SK-N-SH (cell line): ENCODE measurements around the gene LMO3. TPM values are rescaled to one million over a fixed set of nuclear protein-coding genes. Genes with fewer than 3 reads are reported as not detected.

Experiments
- CTCF ChIA-PET: fragments of 300-600, 350-600 bp; formaldehyde crosslinking; extraction: SDS; loops from one replicate; lab custom pipeline; 2021; lab: Yijun Ruan, JAX
- POLR2A ChIA-PET: fragments of 350-600 bp; sonication (Branson Sonifier 250); formaldehyde crosslinking; extraction: SDS; loops from one replicate; lab custom pipeline; 2020; ENCODE audit warnings: antibody characterized with exemption, inconsistent platforms; lab: Yijun Ruan, JAX
- DNase-seq: peaks from one replicate; pipeline ENCODE4 v3.0.0; 2012
- H2AFZ ChIP-seq: fragments of 200-600 bp; sonication (generic); 2 replicates; pipeline ENCODE4 v1.8.1; 2016; ENCODE audit warnings: antibody characterized with exemption, mild to moderate bottlenecking, low read depth
- H3F3A ChIP-seq: fragments of 200-600 bp; sonication (generic); replicated peaks from 2 replicates; pipeline ENCODE3; 2016; ENCODE audit warnings: antibody characterized with exemption, mild to moderate bottlenecking; ENCODE audit not compliant: insufficient read depth
- H3K27ac ChIP-seq, 2 experiments: fragments of 200-500 bp in 1 of 2; fragments of 200-600 bp in 1 of 2; sonication (Bioruptor generic) in 1 of 2; sonication (generic), shearing (Covaris generic) in 1 of 2; 2 replicates each; pipeline versions ENCODE4 v1.5.1 to v1.6.1; 2014 to 2016; ENCODE audit warnings: low read depth in 2 of 2, inconsistent platforms in 1 of 2, low read length in 1 of 2, mild to moderate bottlenecking in 1 of 2, mixed read lengths in 1 of 2
- H3K27me3 ChIP-seq: fragments of 200-600 bp; sonication (generic), shearing (Covaris generic); 2 replicates; pipeline ENCODE4 v1.6.1; 2016; ENCODE audit warnings: mixed run types; ENCODE audit not compliant: insufficient read depth
- H3K36me3 ChIP-seq, 2 experiments: fragments of 200-500 bp in 1 of 2; fragments of 200-600 bp in 1 of 2; sonication (Bioruptor generic) in 1 of 2; sonication (generic) in 1 of 2; replicated peaks in 1 of 2; 2 replicates each; pipeline versions ENCODE3 to v1.5.1; 2014 to 2016; ENCODE audit warnings: low read length in 1 of 2, mild to moderate bottlenecking in 1 of 2; ENCODE audit not compliant: insufficient read depth in 2 of 2, control insufficient read depth in 1 of 2
- H3K4me1 ChIP-seq, 2 experiments: fragments of 200-500 bp in 1 of 2; fragments of 200-600 bp in 1 of 2; sonication (Bioruptor generic) in 1 of 2; sonication (generic), shearing (Covaris generic) in 1 of 2; 2 replicates each; pipeline versions ENCODE4 v1.5.1 to v1.6.1; 2014 to 2016; ENCODE audit warnings: low read depth in 1 of 2, low read length in 1 of 2, mixed run types in 1 of 2; ENCODE audit not compliant: insufficient read depth in 2 of 2, control insufficient read depth in 1 of 2
- H3K4me2 ChIP-seq: fragments of 200-600 bp; sonication (generic), shearing (Covaris generic); 2 replicates; pipeline ENCODE4 v1.6.1; 2017; ENCODE audit warnings: mixed run types
- H3K4me3 ChIP-seq, 2 experiments: fragments of 200-500 bp in 1 of 2; fragments of 200-600 bp in 1 of 2; sonication (Bioruptor generic) in 1 of 2; sonication (generic), shearing (Covaris generic) in 1 of 2; 2 replicates each; pipeline versions ENCODE4 v1.5.1 to v1.8.1; 2014 to 2016; ENCODE audit warnings: low read depth in 2 of 2, inconsistent platforms in 1 of 2, low read length in 1 of 2, mild to moderate bottlenecking in 1 of 2, mixed read lengths in 1 of 2, moderate library complexity in 1 of 2
- H3K79me2 ChIP-seq: fragments of 200-600 bp; sonication (generic); 2 replicates; pipeline ENCODE4 v1.8.1; 2017; ENCODE audit warnings: mild to moderate bottlenecking; ENCODE audit not compliant: insufficient read depth
- H3K9ac ChIP-seq: fragments of 200-600 bp; sonication (generic); 2 replicates; pipeline ENCODE4 v1.6.1; 2017; ENCODE audit warnings: mixed run types
- H3K9me2 ChIP-seq: fragments of 200-600 bp; sonication (generic); 2 replicates; pipeline ENCODE4 v1.6.1; 2017; ENCODE audit warnings: mixed run types
- H3K9me3 ChIP-seq: fragments of 200-600 bp; sonication (generic); 2 replicates; pipeline ENCODE4 v1.6.1; 2017; ENCODE audit warnings: mixed run types, mild to moderate bottlenecking, moderate library complexity
- H4K20me1 ChIP-seq: fragments of 200-600 bp; sonication (generic); 2 replicates; pipeline ENCODE4 v1.6.1; 2017; ENCODE audit warnings: mild to moderate bottlenecking, mixed run types; ENCODE audit not compliant: insufficient read depth
- EP300 ChIP-seq, 2 experiments: IDR thresholded peaks; 2 replicates each; pipeline versions ENCODE4 v1.4.0 to v1.6.1; 2012; ENCODE audit warnings: borderline replicate concordance in 1 of 2, low read depth in 1 of 2, low read length in 1 of 2
- EZH2phosphoT487 ChIP-seq: fragments of 200-600 bp; sonication (generic); IDR thresholded peaks from 2 replicates; pipeline ENCODE4 v1.6.1; 2017; ENCODE audit warnings: low read depth, mixed run types, mild to moderate bottlenecking, antibody characterized with exemption, moderate library complexity, borderline replicate concordance
- FOSL2 ChIP-seq: IDR thresholded peaks from 2 replicates; pipeline ENCODE4 v1.4.0; 2012; ENCODE audit warnings: low read depth, mild to moderate bottlenecking, moderate library complexity, borderline replicate concordance
- FOXJ3 ChIP-seq: sonication (generic); formaldehyde crosslinking; IDR thresholded peaks from 2 replicates; pipeline ENCODE4 v1.5.1; 2020; ENCODE audit warnings: mild to moderate bottlenecking, missing genetic modification reagents
- GABPA ChIP-seq: IDR thresholded peaks from 2 replicates; pipeline ENCODE4 v1.4.0; 2012; ENCODE audit warnings: low read depth, mild to moderate bottlenecking
- GATA2 ChIP-seq: sonication (generic); formaldehyde crosslinking; IDR thresholded peaks from 2 replicates; pipeline ENCODE4 v1.5.0; 2020; ENCODE audit warnings: mild to moderate bottlenecking, missing genetic modification reagents
- JUND ChIP-seq: IDR thresholded peaks from 2 replicates; pipeline ENCODE4 v1.4.0; 2012
- MEF2A ChIP-seq: IDR thresholded peaks from 2 replicates; pipeline ENCODE4 v1.4.0; 2012; ENCODE audit warnings: low read depth, borderline replicate concordance
- NFIC ChIP-seq: IDR thresholded peaks from 2 replicates; pipeline ENCODE4 v1.4.0; 2012; ENCODE audit warnings: borderline replicate concordance
- RAD21 ChIP-seq: IDR thresholded peaks from 2 replicates; pipeline ENCODE4 v1.6.1; 2012; ENCODE audit warnings: mild to moderate bottlenecking, low read length
- RCOR1 ChIP-seq: fragments of 150-350 bp; IDR thresholded peaks from 2 replicates; pipeline ENCODE4 v1.6.1; 2017; ENCODE audit warnings: antibody characterized with exemption, low read length
- RFX5 ChIP-seq: IDR thresholded peaks from 2 replicates; pipeline ENCODE4 v1.6.1; 2012; ENCODE audit warnings: mild to moderate bottlenecking, improper control_type of control experiment, low read length
- SIN3A ChIP-seq: IDR thresholded peaks from 2 replicates; pipeline ENCODE4 v1.6.1; 2012; ENCODE audit warnings: low read depth, mild to moderate bottlenecking, low read length, moderate library complexity, borderline replicate concordance
- SMC3 ChIP-seq: IDR thresholded peaks from 2 replicates; pipeline ENCODE4 v1.6.1; 2012; ENCODE audit warnings: low read depth, low read length, improper control_type of control experiment
- TAF1 ChIP-seq: IDR thresholded peaks from 2 replicates; pipeline ENCODE4 v1.6.1; 2012; ENCODE audit warnings: low read depth, mild to moderate bottlenecking, low read length, moderate library complexity, borderline replicate concordance
- TCF12 ChIP-seq: IDR thresholded peaks from 2 replicates; pipeline ENCODE4 v1.4.0; 2012
- TEAD4 ChIP-seq: IDR thresholded peaks from 2 replicates; pipeline ENCODE4 v1.4.0; 2012; ENCODE audit warnings: mild to moderate bottlenecking, borderline replicate concordance; ENCODE audit not compliant: insufficient read depth
- YY1 ChIP-seq: IDR thresholded peaks from 2 replicates; pipeline ENCODE4 v1.4.0; 2012; ENCODE audit warnings: low read depth, mild to moderate bottlenecking
- WGBS: methylation state at CpG from one replicate; pipeline ENCODE4 v1.1.6; 2017; ENCODE audit warnings: low lambda C conversion rate; 5-methylcytosine and 5-hydroxymethylcytosine counted together
- polyA plus RNA-seq, 3 experiments: library from polyadenylated mRNA; depleted of rRNA; stranded (reverse); fragments of >200 nt; gene quantifications; 2 replicates each; pipeline ENCODE4 v1.2.3, GENCODE V29; 2012
- TF ChIP-seq, protein P1 (sequence below): IDR thresholded peaks from 2 replicates; pipeline ENCODE4 v1.4.0; 2012; ENCODE audit warnings: low read depth, borderline replicate concordance
- TF ChIP-seq, protein P2 (sequence below): IDR thresholded peaks from 2 replicates; pipeline ENCODE4 v1.4.0; 2012; ENCODE audit warnings: low read depth
- TF ChIP-seq, protein P3 (sequence below): IDR thresholded peaks from 2 replicates; pipeline ENCODE4 v1.4.0; 2012; ENCODE audit warnings: low read depth, borderline replicate concordance

LMO3 gene
- polyA plus RNA-seq, 1 of the 3 experiments (the other 2 are of a cell fraction) = not detected

DNA sequence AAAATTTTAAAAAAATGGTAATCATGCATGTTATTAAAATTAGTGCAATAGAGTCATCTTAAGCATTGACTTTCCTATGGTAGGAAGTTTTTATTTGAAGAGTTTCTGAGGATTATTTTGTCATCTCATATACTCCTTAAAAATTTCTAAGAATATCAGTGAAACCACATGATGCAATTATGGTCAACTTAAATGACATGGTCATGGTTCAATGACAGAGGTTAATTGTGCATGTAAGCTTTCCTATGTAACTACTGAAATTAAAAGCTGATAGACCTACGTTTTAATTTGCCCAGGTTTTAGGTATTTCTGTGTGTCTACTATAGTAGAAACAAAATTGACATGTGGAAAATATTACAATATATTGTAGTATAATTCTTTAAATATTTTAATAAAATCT is 21.0 kb upstream of the LMO3 start:
- TF ChIP-seq JUND (no peak), EZH2phosphoT487 (no peak), NFIC (no peak), TCF12 (no peak), SMC3 (no peak), FOXJ3 (CRISPR knock-in tag) (no peak), EP300 (IDR thresholded peaks at IDR 0.05; ENCODE audit: borderline replicate concordance in 1 of 2, low read depth in 1 of 2, low read length in 1 of 2) (no peak), FOSL2 (no peak), MEF2A (no peak)
- TF ChIP-seq, protein P1, sequence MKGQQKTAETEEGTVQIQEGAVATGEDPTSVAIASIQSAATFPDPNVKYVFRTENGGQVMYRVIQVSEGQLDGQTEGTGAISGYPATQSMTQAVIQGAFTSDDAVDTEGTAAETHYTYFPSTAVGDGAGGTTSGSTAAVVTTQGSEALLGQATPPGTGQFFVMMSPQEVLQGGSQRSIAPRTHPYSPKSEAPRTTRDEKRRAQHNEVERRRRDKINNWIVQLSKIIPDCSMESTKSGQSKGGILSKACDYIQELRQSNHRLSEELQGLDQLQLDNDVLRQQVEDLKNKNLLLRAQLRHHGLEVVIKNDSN = no peak
- TF ChIP-seq, protein P2, sequence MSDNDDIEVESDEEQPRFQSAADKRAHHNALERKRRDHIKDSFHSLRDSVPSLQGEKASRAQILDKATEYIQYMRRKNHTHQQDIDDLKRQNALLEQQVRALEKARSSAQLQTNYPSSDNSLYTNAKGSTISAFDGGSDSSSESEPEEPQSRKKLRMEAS = no peak
- DNase-seq = no peak
- Histone ChIP-seq H3K27me3 (no peaks in the 10 kb centered on the region), H3K9ac (no peak overlapping the region), H2AFZ (no peak overlapping the region), H3K4me2 (no peak overlapping the region), H3K9me3 (no peaks in the 10 kb centered on the region), H4K20me1 (no peaks in the 10 kb centered on the region), H3F3A (no peaks in the 10 kb centered on the region), H3K9me2 (no peaks in the 10 kb centered on the region), H3K4me1 (no peaks in the 10 kb centered on the region), H3K4me3 (no peak overlapping the region), H3K79me2 (no peaks in the 10 kb centered on the region), H3K27ac (no peak overlapping the region), H3K36me3 (no peaks in the 10 kb centered on the region)
- ChIA-PET CTCF (interaction anchor here (0.9 kb wide), 1 partner anchor 23 kb away, joined by 3 read pairs; no protein-coding TSS in a partner anchor), POLR2A (no interaction called here)
- 2% methylated on average over 1 of the region's 1 CpG for WGBS

DNA sequence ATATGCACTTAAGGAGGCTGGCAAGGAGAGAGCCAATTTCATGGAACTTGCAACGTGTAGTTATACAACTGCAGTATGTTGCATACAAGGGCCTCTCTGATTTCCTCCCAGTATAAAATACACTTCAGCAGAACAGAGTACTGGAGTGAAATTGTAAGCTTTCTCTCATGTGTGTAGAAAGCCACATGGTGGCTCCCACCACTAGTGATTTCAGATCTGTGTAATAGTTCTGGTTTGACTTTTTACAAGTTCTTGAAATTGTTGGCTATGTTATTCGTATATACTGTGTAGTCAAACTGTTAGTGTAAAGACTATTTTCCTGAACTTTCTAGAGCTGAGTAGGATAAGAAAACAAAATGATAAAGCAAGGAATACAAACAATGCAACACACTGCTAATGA is 16.4 kb upstream of the LMO3 start:
- WGBS = 42% methylated on average over 2 of the region's 2 CpGs
- CTCF ChIA-PET = interaction anchor here (0.6 to 1.5 kb wide), 6 partner anchors 13 to 657 kb away, joined by 3 to 4 read pairs (median 3); no protein-coding TSS in a partner anchor
- no peaks in the 10 kb centered on the region for H3K27me3 ChIP-seq

DNA sequence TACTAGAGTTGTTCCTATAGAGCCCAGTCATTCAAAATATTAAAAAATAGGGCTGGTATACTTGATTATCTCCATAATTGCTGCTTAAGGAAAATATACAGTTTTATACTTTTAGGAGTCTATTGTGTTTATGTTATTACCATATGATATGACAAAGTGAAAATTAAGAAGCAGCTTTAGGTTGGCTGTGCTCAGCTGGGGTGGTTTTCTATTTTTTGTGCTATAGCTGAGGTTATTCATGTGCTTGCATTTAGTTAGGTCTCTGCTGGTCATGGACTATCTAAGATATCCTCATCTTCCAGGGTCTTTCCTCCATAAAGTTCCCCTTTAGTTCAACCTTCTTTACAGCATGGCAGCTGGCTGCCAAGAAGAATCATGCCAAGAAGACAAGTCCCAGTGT is 13.6 kb upstream of the LMO3 start:
- H3K9me2 ChIP-seq = no peaks in the 10 kb centered on the region
- H3K79me2 ChIP-seq = no peaks in the 10 kb centered on the region
- no peaks in the 10 kb centered on the region for H4K20me1 ChIP-seq
- H2AFZ ChIP-seq = no peak overlapping the region
- H3K4me1 ChIP-seq = no peaks in the 10 kb centered on the region
- H3K36me3 ChIP-seq = no peaks in the 10 kb centered on the region
- CTCF ChIA-PET = interaction anchor here (0.6 to 0.7 kb wide), 2 partner anchors 51 to 461 kb away, joined by 3 read pairs; no protein-coding TSS in a partner anchor
- H3K9ac ChIP-seq = no peak overlapping the region
- POLR2A ChIA-PET = no interaction called here
- no peak for DNase-seq
- no peaks in the 10 kb centered on the region for H3K9me3 ChIP-seq
- no peaks in the 10 kb centered on the region for H3K27me3 ChIP-seq
- H3F3A ChIP-seq = no peaks in the 10 kb centered on the region
- H3K4me3 ChIP-seq = no peak overlapping the region
- H3K27ac ChIP-seq = no peak overlapping the region
- H3K4me2 ChIP-seq = no peak overlapping the region
- TF ChIP-seq TEAD4 (no peak), GATA2 (CRISPR knock-in tag) (no peak), NFIC (no peak), FOXJ3 (CRISPR knock-in tag) (no peak), SIN3A (no peak), TAF1 (no peak), TCF12 (no peak), GABPA (no peak), RFX5 (no peak), YY1 (no peak), RCOR1 (no peak)
- TF ChIP-seq, protein P1 = no peak
- TF ChIP-seq, protein P3, sequence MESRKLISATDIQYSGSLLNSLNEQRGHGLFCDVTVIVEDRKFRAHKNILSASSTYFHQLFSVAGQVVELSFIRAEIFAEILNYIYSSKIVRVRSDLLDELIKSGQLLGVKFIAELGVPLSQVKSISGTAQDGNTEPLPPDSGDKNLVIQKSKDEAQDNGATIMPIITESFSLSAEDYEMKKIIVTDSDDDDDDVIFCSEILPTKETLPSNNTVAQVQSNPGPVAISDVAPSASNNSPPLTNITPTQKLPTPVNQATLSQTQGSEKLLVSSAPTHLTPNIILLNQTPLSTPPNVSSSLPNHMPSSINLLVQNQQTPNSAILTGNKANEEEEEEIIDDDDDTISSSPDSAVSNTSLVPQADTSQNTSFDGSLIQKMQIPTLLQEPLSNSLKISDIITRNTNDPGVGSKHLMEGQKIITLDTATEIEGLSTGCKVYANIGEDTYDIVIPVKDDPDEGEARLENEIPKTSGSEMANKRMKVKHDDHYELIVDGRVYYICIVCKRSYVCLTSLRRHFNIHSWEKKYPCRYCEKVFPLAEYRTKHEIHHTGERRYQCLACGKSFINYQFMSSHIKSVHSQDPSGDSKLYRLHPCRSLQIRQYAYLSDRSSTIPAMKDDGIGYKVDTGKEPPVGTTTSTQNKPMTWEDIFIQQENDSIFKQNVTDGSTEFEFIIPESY = no peak

More for the DNA sequence above, 16.4 kb upstream of the LMO3 start:
- Histone ChIP-seq H3K4me3 (no peak overlapping the region), H3K79me2 (no peaks in the 10 kb centered on the region), H2AFZ (no peak overlapping the region), H3K9me3 (no peaks in the 10 kb centered on the region), H3K36me3 (no peaks in the 10 kb centered on the region), H3K9me2 (no peaks in the 10 kb centered on the region), H3K9ac (no peak overlapping the region), H3K4me1 (no peaks in the 10 kb centered on the region), H3K4me2 (no peak overlapping the region), H3F3A (no peaks in the 10 kb centered on the region), H4K20me1 (no peaks in the 10 kb centered on the region), H3K27ac (no peak overlapping the region)
- no peak for DNase-seq
- POLR2A ChIA-PET = no interaction called here
- TF ChIP-seq TAF1 (no peak), RAD21 (peak; percentile 50)
